NCI-H2196 (cell line): ENCODE data around the gene PFKL.

ENCODE experiments used
- DNase-seq: peaks from one replicate; lab custom pipeline; 2025; ENCODE audit not compliant: unreplicated experiment; lab: John Stamatoyannopoulos, UW

The PFKL gene

DNA sequence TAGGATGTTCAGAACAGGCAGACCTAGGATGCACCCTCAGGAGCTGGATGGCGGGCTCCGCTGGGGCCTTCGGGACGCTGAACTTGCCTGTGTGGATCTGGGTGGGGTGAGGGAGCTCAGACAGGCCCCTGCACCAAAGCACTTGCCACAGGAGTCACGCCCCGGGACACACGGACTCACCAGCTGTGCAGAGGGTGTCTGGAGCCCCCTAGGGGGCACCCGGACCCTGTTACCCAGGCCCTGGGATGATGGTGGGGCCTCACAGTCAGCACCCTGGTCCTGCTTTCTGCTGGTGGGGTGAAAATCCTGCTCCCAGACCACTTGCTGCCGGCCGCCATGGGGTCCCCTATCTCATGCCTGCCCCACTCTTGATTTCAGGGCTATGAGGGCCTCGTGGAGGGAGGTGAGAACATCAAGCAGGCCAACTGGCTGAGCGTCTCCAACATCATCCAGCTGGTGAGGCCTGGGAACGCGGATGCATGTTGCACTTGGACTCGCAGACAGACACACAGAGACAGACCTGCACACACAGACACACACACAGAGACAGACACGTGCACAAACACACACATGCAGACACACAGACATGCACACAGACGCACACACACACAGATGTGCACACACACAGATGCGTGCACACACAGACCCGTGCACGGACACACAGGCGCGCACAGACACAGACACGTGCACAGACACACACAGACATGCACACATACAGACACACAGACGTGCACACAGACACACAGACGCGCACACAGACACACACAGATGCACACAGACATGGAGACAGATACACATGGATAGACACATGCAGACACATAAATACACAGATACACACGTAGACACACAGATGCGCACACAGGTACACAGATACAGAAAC, 11.0 kb downstream of the PFKL start:
- DNase-seq: no peak

GRCh38 chr21:44312089-44312488, 12.2 kb downstream of the PFKL start:
- DNase-seq: no peak

DNA sequence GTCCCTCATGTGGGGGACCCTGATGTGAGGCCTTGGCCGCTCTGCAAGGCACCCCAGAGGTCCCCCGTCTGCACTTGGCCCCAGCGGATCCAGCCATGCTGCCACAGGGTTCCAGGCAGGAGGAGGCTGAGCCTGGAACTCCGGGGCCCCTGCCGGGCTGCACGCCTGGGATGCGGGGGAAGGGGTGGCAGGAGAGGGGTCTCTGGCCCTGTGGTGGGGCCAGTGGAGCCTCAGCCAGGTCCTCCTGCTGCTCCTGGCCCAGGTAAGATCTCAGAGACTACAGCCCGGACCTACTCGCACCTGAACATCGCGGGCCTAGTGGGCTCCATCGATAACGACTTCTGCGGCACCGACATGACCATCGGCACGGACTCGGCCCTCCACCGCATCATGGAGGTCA, 12.9 kb downstream of the PFKL start:
- DNase-seq: no peak

DNA sequence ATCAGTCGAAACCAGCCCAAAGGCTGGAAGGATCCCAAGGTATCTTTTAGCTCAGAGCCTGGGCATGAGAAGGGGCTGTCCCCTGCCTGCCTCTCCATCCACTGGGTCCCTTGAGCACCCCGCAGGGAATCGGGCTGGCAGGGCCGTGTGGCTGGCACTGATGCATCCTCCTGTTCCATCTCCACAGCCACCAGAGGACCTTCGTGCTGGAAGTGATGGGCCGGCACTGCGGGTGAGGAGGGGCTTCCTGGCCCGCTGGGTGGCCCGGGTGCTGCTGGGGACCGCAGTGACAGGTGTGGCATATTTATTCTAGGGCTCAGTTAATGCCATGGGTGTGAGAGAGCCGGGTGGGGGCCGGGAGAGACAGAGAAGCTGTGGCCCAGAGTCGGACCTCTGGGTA, 13.6 kb downstream of the PFKL start:
- no peak for DNase-seq

DNA sequence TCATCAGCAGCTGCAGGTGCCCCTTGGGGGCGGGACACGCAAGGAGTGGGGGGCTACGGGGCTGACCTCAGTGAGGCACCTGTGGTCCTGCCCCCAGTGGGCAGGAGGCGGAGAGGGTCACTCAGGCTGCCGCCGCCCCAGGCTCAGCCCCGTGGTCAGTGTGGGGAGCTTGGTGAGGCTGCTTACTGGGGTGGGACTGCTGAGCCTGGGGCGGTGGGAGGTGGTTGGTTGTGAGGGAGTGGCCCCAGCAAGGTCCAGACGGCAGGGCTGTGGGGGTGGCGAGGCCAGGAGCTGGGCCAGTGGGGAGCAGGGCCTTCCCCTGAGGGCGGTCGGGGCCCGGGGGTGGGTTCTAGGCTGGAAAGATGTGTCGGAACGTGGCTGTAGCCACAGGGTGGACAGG, 14.3 kb downstream of the PFKL start:
- no peak for DNase-seq

DNA sequence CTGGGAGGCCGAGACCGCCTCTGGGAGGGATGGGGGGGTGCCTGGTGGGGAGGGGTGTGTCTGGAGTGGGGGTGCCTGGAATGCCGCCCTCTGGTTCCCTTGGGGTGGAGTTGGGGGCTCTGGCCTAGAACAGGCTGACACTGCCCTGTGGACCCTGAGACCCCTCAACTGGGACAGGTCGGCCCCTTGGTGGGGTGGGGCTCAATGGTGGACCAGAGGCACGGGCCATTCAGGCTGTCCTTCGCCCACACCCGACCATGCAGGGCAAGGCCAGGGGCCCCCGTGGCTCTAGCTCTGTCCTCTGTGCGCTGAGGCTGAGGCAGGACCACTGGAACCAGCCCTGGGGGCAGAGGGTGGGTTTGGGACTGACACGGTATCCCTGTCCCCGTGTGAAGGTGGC, 14.7 kb downstream of the PFKL start:
- DNase-seq: no peak

GRCh38 chr21:44315691-44316203, 15.9 kb downstream of the PFKL start:
- DNase-seq: no peak

DNA sequence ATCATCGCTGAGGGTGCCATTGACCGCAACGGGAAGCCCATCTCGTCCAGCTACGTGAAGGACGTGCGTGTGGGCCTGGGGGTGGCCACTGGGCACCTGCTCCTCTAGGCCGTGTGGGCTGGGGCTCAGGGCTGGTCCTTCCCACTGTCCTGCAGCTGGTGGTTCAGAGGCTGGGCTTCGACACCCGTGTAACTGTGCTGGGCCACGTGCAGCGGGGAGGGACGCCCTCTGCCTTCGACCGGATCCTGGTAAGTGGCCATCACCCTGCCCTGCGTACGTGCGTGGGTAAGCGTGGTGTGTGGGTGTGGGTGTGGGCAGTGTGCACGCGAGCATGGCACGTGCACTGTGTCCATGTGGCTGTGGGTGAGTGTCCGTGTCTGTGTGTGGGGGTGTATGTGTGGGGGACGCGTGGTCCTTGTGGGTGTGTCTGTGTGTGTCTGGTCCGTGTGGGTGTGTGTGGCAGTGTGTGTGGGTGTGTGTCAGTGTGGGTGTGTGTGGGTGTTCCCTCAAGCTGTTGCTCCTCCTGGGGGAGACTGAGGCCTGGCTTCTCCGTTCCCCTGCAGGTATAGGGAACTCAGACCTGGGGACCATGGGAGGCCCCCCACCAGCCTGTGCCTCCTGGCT, 16.5 kb downstream of the PFKL start:
- DNase-seq: no peak

DNA sequence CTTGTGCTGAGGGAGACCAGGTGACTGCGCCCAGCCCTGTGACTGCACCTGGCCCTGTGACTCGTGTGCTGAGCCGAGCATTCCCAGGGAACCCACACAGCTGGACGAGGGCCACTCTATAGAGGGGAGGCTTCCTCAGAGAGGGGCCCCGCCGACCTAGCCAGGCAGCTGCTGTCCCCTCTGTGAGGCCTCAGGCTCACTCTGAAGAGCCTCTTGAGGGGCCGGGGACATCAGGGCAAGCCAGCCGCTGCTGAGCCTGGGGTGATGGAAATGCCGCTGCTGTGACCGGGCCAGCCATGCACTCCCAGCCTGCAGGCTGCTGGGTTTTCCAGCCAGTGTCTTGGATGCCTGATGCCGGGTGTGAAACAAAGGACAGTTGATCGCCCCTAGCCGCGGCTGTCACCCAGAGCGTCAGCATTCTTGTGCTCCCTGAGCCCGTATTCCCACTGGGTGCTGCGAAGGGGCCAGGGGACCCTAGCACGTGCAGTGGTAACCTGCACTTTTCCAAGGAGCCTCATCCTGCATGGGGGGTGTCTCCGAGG, 17.5 kb downstream of the PFKL start:
- no peak for DNase-seq

GRCh38 chr21:44317871-44318270, 18.0 kb downstream of the PFKL start:
- DNase-seq: no peak

DNA sequence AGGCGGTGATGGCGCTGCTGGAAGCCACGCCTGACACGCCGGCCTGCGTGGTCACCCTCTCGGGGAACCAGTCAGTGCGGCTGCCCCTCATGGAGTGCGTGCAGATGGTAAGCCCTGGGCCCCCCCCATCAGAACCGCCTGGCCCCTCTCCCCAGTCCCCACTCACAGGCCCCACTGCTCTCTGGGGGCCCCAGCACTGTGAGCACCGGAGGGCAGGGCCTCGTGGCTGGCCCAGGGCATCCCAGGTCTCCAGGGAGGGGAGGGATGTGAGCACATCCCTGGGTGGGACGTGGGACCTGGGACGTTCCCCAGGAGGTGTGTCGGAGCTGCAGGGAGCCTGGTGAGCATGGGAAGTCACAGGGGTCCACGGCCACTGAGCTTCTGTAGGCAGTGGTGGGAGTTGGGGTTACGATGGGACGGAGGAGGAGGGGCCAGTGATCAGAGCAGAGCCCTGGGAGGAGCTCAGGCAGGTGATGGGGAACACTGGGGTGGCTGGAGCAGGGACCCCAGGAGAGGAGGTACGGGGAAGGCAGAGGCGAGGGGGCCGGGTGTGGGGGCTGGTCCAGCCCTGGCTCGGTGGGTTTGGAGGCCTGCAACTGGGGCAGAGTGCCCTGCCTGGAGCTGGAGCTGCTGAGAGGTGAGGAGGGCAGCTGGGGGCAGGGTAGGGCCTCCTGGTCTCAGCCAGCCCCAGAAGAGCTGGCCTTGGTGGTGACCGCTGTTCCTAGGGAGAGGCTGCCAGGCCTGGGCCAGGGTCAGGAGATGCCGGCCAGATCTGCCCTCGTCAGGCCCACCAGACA, 18.8 kb downstream of the PFKL start:
- DNase-seq: no peak

- DNase-seq: no peak
Observed at GRCh38 chr21:44319407-44320065, 19.7 kb downstream of the PFKL start.

GRCh38 chr21:44320847-44321246, 21.0 kb downstream of the PFKL start:
- no peak for DNase-seq

DNA sequence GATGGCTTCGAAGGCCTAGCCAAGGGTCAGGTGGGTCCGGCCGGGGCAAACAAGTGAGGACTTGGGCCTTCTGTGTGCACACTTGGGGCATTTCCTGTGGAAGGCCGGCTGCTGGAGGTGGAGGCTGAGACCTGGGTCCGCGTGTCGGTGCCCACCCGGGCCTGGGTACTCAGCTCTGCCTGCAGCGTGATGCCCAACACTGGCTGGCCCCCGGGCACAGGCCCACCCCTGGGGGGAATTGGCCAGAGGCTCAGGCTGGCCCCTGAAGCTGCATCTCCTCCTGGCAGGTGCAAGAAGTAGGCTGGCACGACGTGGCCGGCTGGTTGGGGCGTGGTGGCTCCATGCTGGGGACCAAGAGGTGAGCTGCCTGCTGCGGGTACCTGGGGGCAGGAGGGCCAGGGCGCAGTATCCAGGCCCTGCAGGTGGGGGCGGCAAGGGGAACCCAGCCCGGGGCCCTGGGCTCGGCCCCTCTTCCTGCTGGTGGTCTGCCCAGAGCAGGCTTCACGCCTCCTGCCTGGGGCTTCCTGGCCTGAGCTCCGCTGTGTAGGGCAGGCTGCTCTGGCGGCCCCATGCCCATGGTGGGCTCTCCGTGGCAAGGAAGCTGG, 22.1 kb downstream of the PFKL start:
- DNase-seq: no peak

DNA sequence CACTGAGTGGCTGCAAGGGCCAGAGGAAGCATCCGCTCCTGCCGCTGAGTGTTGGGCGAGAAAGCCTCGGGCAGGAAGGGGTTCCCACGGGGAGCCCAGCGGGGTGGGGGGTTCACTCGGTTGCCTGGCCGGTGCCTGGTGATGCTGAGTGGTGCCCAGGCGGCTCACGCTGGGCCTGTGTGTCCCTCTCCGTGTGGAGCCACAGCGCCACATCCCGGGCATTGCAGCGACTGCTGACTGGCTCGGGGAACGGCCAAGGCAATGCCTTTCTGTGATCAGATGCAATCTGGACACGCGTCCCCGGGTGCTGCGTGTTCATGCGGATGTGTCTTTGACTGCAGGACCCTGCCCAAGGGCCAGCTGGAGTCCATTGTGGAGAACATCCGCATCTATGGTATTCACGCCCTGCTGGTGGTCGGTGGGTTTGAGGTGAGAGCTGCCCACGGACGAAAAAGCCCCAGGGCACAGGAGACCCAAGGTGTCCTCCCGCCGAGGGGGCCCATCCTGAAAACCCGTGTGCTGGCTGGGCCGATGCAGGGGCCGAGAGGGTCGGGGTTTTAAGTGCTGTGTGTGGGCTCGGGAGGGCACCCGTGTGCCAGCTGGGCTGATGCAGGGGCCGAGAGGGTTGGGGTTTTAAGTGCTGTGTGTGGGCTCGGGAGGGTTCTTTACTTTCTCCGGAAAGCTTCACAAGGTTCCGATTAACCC, 22.9 kb downstream of the PFKL start:
- no peak for DNase-seq

GRCh38 chr21:44323591-44323990, 23.7 kb downstream of the PFKL start:
- DNase-seq: no peak

- no peak for DNase-seq
Observed at GRCh38 chr21:44324106-44324853, 24.4 kb downstream of the PFKL start.

- no peak for DNase-seq
Observed at GRCh38 chr21:44324854-44325107, 24.9 kb downstream of the PFKL start.
